Measurements from ENCODE around the gene MUC4. TPM values are rescaled to one million over a fixed set of nuclear protein-coding genes. Genes with fewer than 3 reads are reported as not detected.

MUC4 gene
- total RNA-seq, 1 experiment from 2014 or later = 3.6 TPM

GRCh38 chr3:195812366-195812765 lies 637 bp upstream of the MUC4 start:
- intact Hi-C loops (cut with micrococcal nuclease; ENCODE audit: unreplicated experiment) = no loop called here
- CTCF ChIA-PET = no interaction called here
- DNase-seq = no peak
- no peaks in the 10 kb centered on the region for H3K36me3 Mint-ChIP-seq (ENCODE audit: insufficient read depth, unreplicated experiment)
- no peak overlapping the region for H3K4me3 Mint-ChIP-seq (ENCODE audit: low read depth, unreplicated experiment)
- no TSS peak for BruUV-seq (replicated peaks)
- H3K4me1 Mint-ChIP-seq (ENCODE audit: low read depth, unreplicated experiment) = peaks cover 25% of the 10 kb centered on the region
- TF ChIP-seq CTCF (IDR thresholded peaks at IDR 0.05; ENCODE audit: unreplicated experiment) = no peak
- H3K27ac Mint-ChIP-seq (ENCODE audit: unreplicated experiment) = no peak overlapping the region
- H3K27me3 Mint-ChIP-seq (ENCODE audit: unreplicated experiment) = peaks cover 16% of the 10 kb centered on the region
- H3K9me3 Mint-ChIP-seq (ENCODE audit: low read depth, unreplicated experiment) = no peaks in the 10 kb centered on the region

- Mint-ChIP-seq H3K36me3 (ENCODE audit: insufficient read depth, unreplicated experiment) (peaks cover 6% of the 10 kb centered on the region), H3K9me3 (ENCODE audit: low read depth, unreplicated experiment) (no peaks in the 10 kb centered on the region), H3K27me3 (ENCODE audit: unreplicated experiment) (peaks cover 16% of the 10 kb centered on the region), H3K4me1 (ENCODE audit: low read depth, unreplicated experiment) (peaks cover 19% of the 10 kb centered on the region), H3K4me3 (ENCODE audit: low read depth, unreplicated experiment) (no peak overlapping the region), H3K27ac (ENCODE audit: unreplicated experiment) (no peak overlapping the region)
- no peak for TF ChIP-seq CTCF (IDR thresholded peaks at IDR 0.05; ENCODE audit: unreplicated experiment)
- no TSS peak for BruUV-seq (replicated peaks)
- intact Hi-C loops (cut with micrococcal nuclease; ENCODE audit: unreplicated experiment) = no loop called here
- DNase-seq = no peak
- CTCF ChIA-PET = interaction anchor here (0.6 to 1.4 kb wide), 2 partner anchors 9 to 31 kb away, joined by 3 read pairs; no protein-coding TSS in a partner anchor
Observed at GRCh38 chr3:195810455-195810845, 1.3 kb downstream of the MUC4 start.

- DNase-seq = no peak
- BruUV-seq (replicated peaks) = no TSS peak
- CTCF ChIA-PET = interaction anchor here (0.6 to 1.4 kb wide), 2 partner anchors 10 to 31 kb away, joined by 3 read pairs; no protein-coding TSS in a partner anchor
- Mint-ChIP-seq H3K9me3 (ENCODE audit: low read depth, unreplicated experiment) (no peaks in the 10 kb centered on the region), H3K4me1 (ENCODE audit: low read depth, unreplicated experiment) (peaks cover 19% of the 10 kb centered on the region), H3K27ac (ENCODE audit: unreplicated experiment) (no peak overlapping the region), H3K4me3 (ENCODE audit: low read depth, unreplicated experiment) (no peak overlapping the region), H3K27me3 (ENCODE audit: unreplicated experiment) (peaks cover 16% of the 10 kb centered on the region), H3K36me3 (ENCODE audit: insufficient read depth, unreplicated experiment) (peaks cover 12% of the 10 kb centered on the region)
- intact Hi-C loops (cut with micrococcal nuclease; ENCODE audit: unreplicated experiment) = no loop called here
- no peak for TF ChIP-seq CTCF (IDR thresholded peaks at IDR 0.05; ENCODE audit: unreplicated experiment)
Observed at GRCh38 chr3:195809796-195810454, 1.8 kb downstream of the MUC4 start.

GRCh38 chr3:195809291-195809785 lies 2.4 kb downstream of the MUC4 start:
- H3K4me1 Mint-ChIP-seq (ENCODE audit: low read depth, unreplicated experiment) = peaks cover 19% of the 10 kb centered on the region
- DNase-seq = no peak
- H3K4me3 Mint-ChIP-seq (ENCODE audit: low read depth, unreplicated experiment) = no peak overlapping the region
- TF ChIP-seq CTCF (IDR thresholded peaks at IDR 0.05; ENCODE audit: unreplicated experiment) = no peak
- BruUV-seq (replicated peaks) = no TSS peak
- peaks cover 12% of the 10 kb centered on the region for H3K36me3 Mint-ChIP-seq (ENCODE audit: insufficient read depth, unreplicated experiment)
- intact Hi-C loops (cut with micrococcal nuclease; ENCODE audit: unreplicated experiment) = no loop called here
- H3K27me3 Mint-ChIP-seq (ENCODE audit: unreplicated experiment) = peaks cover 17% of the 10 kb centered on the region
- CTCF ChIA-PET = interaction anchor here (1.4 kb wide), 1 partner anchor 10 kb away, joined by 3 read pairs; no protein-coding TSS in a partner anchor
- no peak overlapping the region for H3K27ac Mint-ChIP-seq (ENCODE audit: unreplicated experiment)
- no peaks in the 10 kb centered on the region for H3K9me3 Mint-ChIP-seq (ENCODE audit: low read depth, unreplicated experiment)

Data from Calu3 (cell line).